Astrocyte (in vitro differentiated cells and primary cell): ENCODE measurements around the gene GMEB2. TPM values are rescaled to one million over a fixed set of nuclear protein-coding genes. Genes with fewer than 3 reads are reported as not detected.

Experiments used
- DNase-seq: peaks from one replicate; pipeline ENCODE4 v3.0.0-alpha.2; 2010; ENCODE audit warnings: low read depth
- FAIRE-seq: peaks from 2 replicates; lab custom pipeline; 2011; peaks lifted over from hg19 to GRCh38; lab: Jason Lieb, UNC
- H2AFZ ChIP-seq: 2 replicates; pipeline ENCODE4 v1.6.0; 2012; ENCODE audit warnings: low read depth, low read length, inconsistent platforms
- H3K27ac ChIP-seq: 2 replicates; pipeline ENCODE4 v1.5.1; 2011; ENCODE audit warnings: low read depth, low read length, inconsistent platforms
- H3K27me3 ChIP-seq: 2 replicates; pipeline ENCODE4 v1.6.0; 2011; ENCODE audit warnings: low read length, inconsistent platforms; ENCODE audit not compliant: insufficient read depth
- H3K36me3 ChIP-seq: 2 replicates; pipeline ENCODE4 v1.5.1; 2011; ENCODE audit warnings: low read length, inconsistent platforms; ENCODE audit not compliant: insufficient read depth
- H3K4me1 ChIP-seq: 2 replicates; pipeline ENCODE4 v1.5.1; 2011; ENCODE audit warnings: low read length, inconsistent platforms; ENCODE audit not compliant: insufficient read depth
- H3K4me2 ChIP-seq: 2 replicates; pipeline ENCODE4 v1.6.0; 2012; ENCODE audit warnings: low read length, inconsistent platforms
- H3K4me3 ChIP-seq: 2 replicates; pipeline ENCODE4 v1.5.1; 2011; ENCODE audit warnings: low read depth, mild to moderate bottlenecking, low read length, inconsistent platforms; ENCODE audit not compliant: insufficient read depth
- H3K79me2 ChIP-seq: 2 replicates; pipeline ENCODE4 v1.6.0; 2012; ENCODE audit warnings: mild to moderate bottlenecking, low read length, inconsistent platforms; ENCODE audit not compliant: insufficient read depth
- H3K9ac ChIP-seq: 2 replicates; pipeline ENCODE4 v1.6.0; 2012; ENCODE audit warnings: mild to moderate bottlenecking, low read length, inconsistent platforms
- H3K9me3 ChIP-seq: 2 replicates; pipeline ENCODE4 v1.5.1; 2012; ENCODE audit warnings: low read depth, mild to moderate bottlenecking, low read length, inconsistent platforms; ENCODE audit not compliant: insufficient read depth
- H4K20me1 ChIP-seq: 2 replicates; pipeline ENCODE4 v1.6.0; 2012; ENCODE audit warnings: low read length, inconsistent platforms; ENCODE audit not compliant: insufficient read depth
- H3K27ac Mint-ChIP-seq: one replicate; pipeline ENCODE4 v1.8.0; 2021; ENCODE audit warnings: mild to moderate bottlenecking, mixed read lengths; ENCODE audit not compliant: unreplicated experiment
- H3K27me3 Mint-ChIP-seq: one replicate; pipeline ENCODE4 v1.8.0; 2021; ENCODE audit warnings: low read depth, mixed read lengths; ENCODE audit not compliant: unreplicated experiment
- H3K36me3 Mint-ChIP-seq: one replicate; pipeline ENCODE4 v1.8.0; 2021; ENCODE audit warnings: low read depth, mixed read lengths; ENCODE audit not compliant: unreplicated experiment
- H3K4me1 Mint-ChIP-seq: one replicate; pipeline ENCODE4 v1.8.0; 2021; ENCODE audit warnings: low read depth, mixed read lengths; ENCODE audit not compliant: unreplicated experiment
- H3K4me3 Mint-ChIP-seq: one replicate; pipeline ENCODE4 v1.8.0; 2021; ENCODE audit warnings: mild to moderate bottlenecking, moderate library complexity, mixed read lengths; ENCODE audit not compliant: unreplicated experiment
- H3K9me3 Mint-ChIP-seq: one replicate; pipeline ENCODE4 v1.8.0; 2021; ENCODE audit warnings: mild to moderate bottlenecking, mixed read lengths; ENCODE audit not compliant: unreplicated experiment
- CTCF ChIP-seq: IDR thresholded peaks from 2 replicates; pipeline ENCODE4 v1.5.1; 2011; ENCODE audit warnings: low read depth, mild to moderate bottlenecking, inconsistent platforms, low read length, moderate library complexity; ENCODE audit not compliant: insufficient read depth
- EZH2 ChIP-seq: IDR thresholded peaks from 2 replicates; pipeline ENCODE4 v1.6.1; 2012; ENCODE audit warnings: mild to moderate bottlenecking, low read length, inconsistent platforms; ENCODE audit not compliant: insufficient read depth
- total RNA-seq: library from RNA; stranded (reverse); gene quantifications from 2 replicates; pipeline ENCODE4 v1.2.1, GENCODE V29; 2021

Gene GMEB2
- total RNA-seq, 1 donor from 2014 or later: 11.7 TPM

GRCh38 chr20:63562461-63563224 is 64.3 kb downstream of the GMEB2 start:
- FAIRE-seq (no peak), DNase-seq (no peak)
- Histone ChIP-seq H3K9me3 (no peaks in the 10 kb centered on the region), H3K79me2 (no peaks in the 10 kb centered on the region), H2AFZ (no peak overlapping the region), H3K27ac (no peak overlapping the region), H3K36me3 (no peaks in the 10 kb centered on the region), H4K20me1 (peaks cover 2% of the 10 kb centered on the region), H3K9ac (no peak overlapping the region), H3K4me3 (no peak overlapping the region), H3K27me3 (no peaks in the 10 kb centered on the region), H3K4me2 (no peak overlapping the region), H3K4me1 (no peaks in the 10 kb centered on the region)
- H3K9me3 Mint-ChIP-seq: no peaks in the 10 kb centered on the region
- no peak overlapping the region for H3K27ac Mint-ChIP-seq
- no peaks in the 10 kb centered on the region for H3K27me3 Mint-ChIP-seq
- H3K36me3 Mint-ChIP-seq: peaks cover 5% of the 10 kb centered on the region
- no peaks in the 10 kb centered on the region for H3K4me1 Mint-ChIP-seq
- TF ChIP-seq EZH2 (no peak), CTCF (no peak)
- no peak overlapping the region for H3K4me3 Mint-ChIP-seq

- Histone ChIP-seq H3K27me3 (no peaks in the 10 kb centered on the region), H4K20me1 (no peaks in the 10 kb centered on the region), H3K9ac (no peak overlapping the region), H3K27ac (no peak overlapping the region), H3K36me3 (no peaks in the 10 kb centered on the region), H3K4me2 (no peak overlapping the region), H3K9me3 (no peaks in the 10 kb centered on the region), H3K79me2 (no peaks in the 10 kb centered on the region), H3K4me3 (no peak overlapping the region), H2AFZ (no peak overlapping the region), H3K4me1 (no peaks in the 10 kb centered on the region)
- FAIRE-seq (no peak), DNase-seq (no peak)
- Mint-ChIP-seq H3K27ac (no peak overlapping the region), H3K4me1 (no peaks in the 10 kb centered on the region), H3K36me3 (peaks cover 5% of the 10 kb centered on the region), H3K4me3 (no peak overlapping the region), H3K9me3 (no peaks in the 10 kb centered on the region), H3K27me3 (no peaks in the 10 kb centered on the region)
- TF ChIP-seq EZH2 (no peak), CTCF (no peak)
Measured at GRCh38 chr20:63561624-63562396, 65.1 kb downstream of the GMEB2 start.
